K562 treated with DMSO at 1 percent for 12 hours (cell line): ENCODE results near the gene ASPG. TPM values are rescaled to one million over a fixed set of nuclear protein-coding genes. Genes with fewer than 3 reads are reported as not detected.

Source experiments
- total RNA-seq: library from RNA; unstranded; fragments of 300-600 nt; gene quantifications from 2 replicates; pipeline ENCODE4 v1.2.3, GENCODE V29; 2022; ENCODE audit not compliant: insufficient read depth

The ASPG gene
- not detected in 2 replicates for total RNA-seq

DNA sequence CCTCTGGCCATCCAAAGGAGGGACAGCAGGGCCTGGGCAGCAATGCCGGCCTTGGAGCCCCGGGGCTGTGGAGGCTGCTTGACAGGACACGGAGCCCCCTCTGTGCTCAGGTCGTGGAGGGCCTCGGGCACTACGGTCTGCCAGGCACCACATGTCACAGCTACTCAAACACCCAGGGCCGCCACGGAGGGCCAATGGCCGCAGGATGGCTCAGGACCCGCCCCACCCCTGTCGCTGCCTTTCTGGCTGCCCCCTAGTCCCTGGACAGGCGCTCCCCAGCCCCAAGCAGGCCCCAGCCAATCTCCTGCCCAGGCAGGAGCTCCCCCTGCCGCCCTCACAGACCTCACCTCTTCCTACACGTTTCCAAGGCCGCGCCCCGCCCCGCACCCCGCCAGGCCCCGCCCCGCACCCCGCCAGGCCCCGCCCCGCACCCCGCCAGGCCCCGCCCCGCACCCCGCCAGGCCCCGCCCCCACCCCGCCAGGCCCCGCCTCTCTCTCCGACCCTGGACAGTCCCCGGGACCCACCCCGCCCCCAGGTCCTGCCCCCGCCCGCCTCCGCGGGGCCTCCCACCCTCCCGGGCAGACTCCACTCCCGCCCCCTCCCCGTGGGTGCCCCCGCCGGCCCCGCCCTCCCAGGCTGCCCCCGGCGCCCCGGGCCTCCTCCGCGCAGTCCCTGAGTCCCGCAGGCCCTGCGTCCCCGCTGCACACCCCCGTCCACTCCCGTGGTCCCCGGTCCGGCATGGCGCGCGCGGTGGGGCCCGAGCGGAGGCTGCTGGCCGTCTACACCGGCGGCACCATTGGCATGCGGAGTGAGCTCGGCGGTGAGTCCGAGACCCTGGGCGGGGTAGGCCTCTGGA, at the start of gene ASPG:
Gene ASPG (plus strand): TSS at position 669 of the 857 bp plus-strand sequence. CDS start 71 bp downstream, at position 740.

DNA sequence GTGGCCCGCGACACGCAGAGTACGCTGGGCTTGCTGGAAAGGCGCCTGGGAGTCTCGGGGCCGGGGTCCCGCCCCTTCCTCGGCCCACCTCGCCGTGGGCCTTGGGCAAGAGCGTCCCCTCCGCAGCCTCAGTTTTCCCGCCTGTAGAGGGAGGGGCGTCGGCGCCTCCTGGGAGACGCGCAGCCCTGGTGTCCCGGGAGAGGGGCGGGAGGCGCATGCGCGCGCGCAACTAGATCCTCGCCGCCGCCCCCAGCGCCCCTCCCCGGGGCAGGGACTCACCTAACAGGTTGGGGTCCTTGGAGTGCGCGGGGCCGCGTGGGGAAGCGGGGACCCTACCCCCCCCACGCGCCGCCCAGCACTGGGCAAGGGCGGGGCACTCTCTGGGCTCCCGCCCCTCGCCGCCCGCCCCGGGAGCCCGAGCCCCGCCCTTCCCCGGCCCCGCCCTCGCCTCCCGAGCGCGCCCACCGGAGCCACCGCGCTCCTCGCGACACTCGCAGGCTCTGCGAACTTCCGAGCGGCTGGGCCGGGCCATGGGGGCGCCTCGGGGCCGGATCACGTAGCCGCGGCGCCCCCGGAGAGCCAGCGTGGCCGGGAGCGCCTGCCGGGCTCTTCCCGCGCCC, 52.7 kb downstream of the ASPG start, which contains the start of gene KIF26A:
Gene KIF26A (plus strand): TSS at position 490 of the 620 bp plus-strand sequence. CDS start 136 bp downstream, outside the sequence.

Other genes starting within 250 kb of the ASPG start
- 2.3 and 3.0 TPM in 2 replicates for gene PPP1R13B, start 238.1 kb upstream of the ASPG start, total RNA-seq
- not detected in 2 replicates for gene TDRD9, start 157.2 kb upstream of the ASPG start, total RNA-seq
- gene RD3L, start 143.2 kb upstream of the ASPG start, total RNA-seq = not detected in 2 replicates
- gene KIF26A, start 52.9 kb downstream of the ASPG start, total RNA-seq = not detected in 2 replicates